Left hindlimb (tissue), 1 donor: ENCODE results near the gene RPA1.
A peak's percentile ranks its signal among the peaks of the same experiment; 100 is the strongest.
"Not testable (repeated sequence)": the region's sequence is repeated elsewhere in the genome, so short reads cannot be mapped to it uniquely, and the experiment has no call there.

Source experiments
- DNase-seq: peaks from one replicate; pipeline ENCODE4 v3.0.0-alpha.2; 2018

The RPA1 gene

GRCh38 chr17:1880851-1881630, 51.2 kb downstream of the RPA1 start:
- DNase-seq, result no peak

GRCh38 chr17:1882836-1883235, 53.0 kb downstream of the RPA1 start:
- DNase-seq, result no peak

GRCh38 chr17:1883536-1883935, 53.7 kb downstream of the RPA1 start:
- no peak for DNase-seq

- DNase-seq, result no peak
Observed at GRCh38 chr17:1888741-1889140, 58.9 kb downstream of the RPA1 start.

- DNase-seq, result no peak
Observed at GRCh38 chr17:1890758-1891450, 61.1 kb downstream of the RPA1 start.

GRCh38 chr17:1894753-1895339, 65.0 kb downstream of the RPA1 start:
- no peak for DNase-seq

DNA sequence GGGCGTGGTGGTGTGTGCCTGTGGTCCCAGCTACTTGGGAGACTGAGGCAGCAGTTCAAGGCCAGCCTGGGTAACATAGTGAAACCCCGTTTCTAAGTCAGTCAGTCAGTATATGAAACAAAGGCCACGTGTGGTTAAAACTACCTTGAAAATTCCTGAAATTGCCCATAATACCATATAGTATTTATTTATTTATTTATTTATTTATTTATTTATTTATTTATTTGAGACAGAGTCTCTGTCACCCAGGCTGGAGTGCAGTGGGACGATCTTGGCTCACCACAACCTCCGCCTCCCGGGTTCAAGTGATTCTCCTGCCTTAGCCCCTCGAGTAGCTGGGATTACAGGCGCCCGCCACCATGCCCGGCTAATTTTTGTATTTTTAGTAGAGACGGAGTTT, 65.7 kb downstream of the RPA1 start:
- DNase-seq, result not testable (repeated sequence)

DNA sequence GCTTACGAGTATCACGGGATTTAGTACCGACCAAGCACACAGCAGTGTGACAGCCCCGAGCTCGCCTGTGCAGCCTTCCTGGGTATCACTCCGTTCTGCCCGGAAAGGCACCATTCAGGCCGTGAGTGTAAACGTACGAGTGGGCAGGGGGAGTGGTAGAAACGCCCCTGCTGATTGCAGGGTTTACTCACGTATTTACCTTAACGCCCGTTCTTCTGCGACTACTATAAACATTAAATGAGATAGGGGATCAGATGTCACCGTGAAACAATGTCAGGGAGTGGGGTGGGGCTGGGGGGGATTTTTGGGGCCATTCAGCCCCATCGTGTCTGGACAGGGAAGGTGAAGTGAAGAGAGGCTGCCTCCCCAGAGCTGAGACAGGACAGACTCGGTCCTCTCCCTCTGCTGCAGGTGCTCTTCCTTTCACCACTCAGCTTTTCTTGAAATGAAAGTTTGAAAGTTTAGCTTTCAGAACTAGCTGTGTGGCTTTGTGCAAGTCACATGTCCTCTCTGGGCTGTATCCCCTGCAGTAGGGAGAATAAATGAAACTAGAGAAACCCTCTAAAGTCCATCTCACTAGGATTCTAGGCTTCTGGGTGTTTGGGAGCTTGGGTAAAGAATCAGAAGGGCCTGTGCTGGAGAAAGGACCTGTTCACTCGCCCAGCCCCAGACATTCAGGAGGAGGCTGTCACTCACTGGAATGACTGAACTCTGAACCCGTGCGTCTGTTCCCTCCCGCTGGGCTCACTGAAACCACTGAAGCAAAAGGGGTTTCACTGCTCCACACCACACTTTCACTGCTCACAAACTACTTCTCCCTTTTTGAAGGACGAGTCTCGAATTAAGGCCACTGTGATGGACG, 66.7 kb downstream of the RPA1 start:
- no peak for DNase-seq

DNA sequence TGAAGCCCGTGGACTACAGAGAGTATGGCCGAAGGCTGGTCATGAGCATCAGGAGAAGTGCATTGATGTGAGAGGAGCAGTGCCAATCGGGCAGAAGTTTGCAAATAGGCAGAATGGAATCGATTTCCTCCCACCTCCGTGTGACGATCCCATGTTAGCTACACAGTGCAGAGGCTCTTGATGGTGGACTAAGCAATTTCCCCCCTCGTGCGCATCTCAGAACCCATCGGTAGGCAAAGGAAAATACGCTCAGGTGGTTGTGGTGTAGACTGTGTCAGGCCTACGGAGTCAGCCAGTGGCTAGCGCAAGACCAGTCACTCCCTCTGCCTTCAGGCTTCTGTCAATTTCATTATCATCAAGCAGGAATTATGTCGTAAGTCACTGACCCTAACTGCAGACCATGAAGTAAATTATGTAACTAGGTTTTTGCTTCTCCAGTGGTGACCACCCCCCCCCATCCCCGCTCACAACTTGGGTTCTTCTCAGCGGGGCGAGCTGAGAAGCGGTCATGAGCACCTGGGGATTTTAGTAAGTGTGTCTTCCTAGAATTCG, 67.4 kb downstream of the RPA1 start:
- DNase-seq, result no peak

DNA sequence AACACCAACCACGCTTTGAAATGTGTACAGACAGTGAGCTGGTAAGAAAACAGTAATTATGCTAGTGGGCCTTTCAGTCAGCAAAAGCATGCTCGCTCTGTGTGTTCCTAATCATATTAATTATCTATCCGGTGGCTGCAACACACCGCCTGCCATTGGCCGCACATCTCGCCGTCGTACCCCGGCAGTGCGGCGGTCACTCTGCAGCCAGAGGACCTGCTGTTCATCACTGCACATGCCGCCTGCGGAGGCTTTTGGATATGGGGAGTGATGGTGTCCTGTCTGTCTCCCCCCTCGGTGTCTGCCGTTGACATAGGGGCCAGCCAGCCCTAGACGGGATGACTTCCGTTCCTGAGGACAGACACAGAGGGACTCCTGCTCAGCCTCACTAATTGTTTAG, 68.5 kb downstream of the RPA1 start:
- DNase-seq, result no peak

GRCh38 chr17:1898872-1899271, 69.1 kb downstream of the RPA1 start:
- DNase-seq, result no peak

DNA sequence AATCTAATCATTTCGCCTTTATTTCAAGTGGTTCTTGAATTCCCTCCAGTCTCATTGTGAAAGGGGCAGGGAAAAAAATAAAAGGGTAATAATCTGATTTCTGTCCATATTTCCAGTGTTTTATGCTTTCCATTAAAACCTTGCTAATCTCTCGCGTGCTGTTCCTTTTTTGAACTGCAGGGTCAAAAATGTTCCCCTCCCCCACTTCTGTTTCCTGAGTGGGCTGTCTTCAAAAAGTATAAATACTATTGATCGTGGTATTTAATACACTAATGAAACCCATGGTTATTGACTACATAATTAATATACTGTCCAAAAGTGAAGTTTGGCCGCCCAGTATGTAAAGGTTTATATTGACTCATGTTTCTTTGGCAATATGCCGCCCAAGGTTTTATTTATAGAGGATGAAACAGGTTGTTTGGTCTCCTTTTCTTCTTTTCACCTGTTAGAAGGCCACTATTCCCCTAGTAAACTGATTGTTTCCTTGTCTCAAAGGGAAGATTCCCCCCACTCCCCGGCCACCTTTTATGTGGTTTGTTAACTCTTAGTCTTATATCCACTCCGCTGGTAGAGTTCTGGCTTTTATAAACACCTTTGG, 69.7 kb downstream of the RPA1 start:
- DNase-seq, result no peak

GRCh38 chr17:1904273-1905182, 74.7 kb downstream of the RPA1 start:
- DNase-seq, result no peak

DNA sequence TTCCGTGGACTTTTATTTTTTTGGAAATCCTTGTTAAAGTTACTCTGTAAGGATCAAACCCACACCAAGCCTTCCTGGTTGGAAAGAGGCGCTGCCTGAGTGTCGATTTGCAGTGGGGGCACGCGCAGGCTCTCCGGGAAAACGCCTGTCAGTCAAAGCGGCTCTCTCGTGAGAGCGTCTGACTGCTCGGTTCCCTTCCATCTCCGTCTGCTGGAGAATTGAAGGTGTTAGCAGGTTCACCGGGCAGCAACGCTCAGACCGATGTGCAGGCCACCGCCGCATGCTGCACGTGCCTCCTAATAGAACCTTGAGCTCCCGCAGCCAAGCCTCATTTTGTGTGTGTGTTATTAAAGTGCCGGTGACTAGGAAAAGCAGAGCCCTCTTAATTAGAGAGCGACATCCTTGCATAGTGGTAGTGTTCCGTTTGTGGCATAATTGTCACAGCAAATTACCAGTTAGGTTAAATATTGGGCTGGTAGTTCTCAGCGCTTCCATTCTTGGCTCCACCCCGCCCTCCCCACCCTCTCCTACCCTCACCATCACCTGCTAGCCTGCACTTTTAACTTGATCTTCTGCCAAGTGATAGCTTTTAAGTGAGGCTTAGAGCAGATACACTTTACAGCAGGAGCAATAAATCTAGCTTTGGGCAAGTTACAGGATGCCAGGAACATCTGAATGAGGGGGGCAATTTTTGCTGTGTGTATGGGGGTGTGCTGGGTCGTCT, 75.5 kb downstream of the RPA1 start:
- DNase-seq, result no peak

DNA sequence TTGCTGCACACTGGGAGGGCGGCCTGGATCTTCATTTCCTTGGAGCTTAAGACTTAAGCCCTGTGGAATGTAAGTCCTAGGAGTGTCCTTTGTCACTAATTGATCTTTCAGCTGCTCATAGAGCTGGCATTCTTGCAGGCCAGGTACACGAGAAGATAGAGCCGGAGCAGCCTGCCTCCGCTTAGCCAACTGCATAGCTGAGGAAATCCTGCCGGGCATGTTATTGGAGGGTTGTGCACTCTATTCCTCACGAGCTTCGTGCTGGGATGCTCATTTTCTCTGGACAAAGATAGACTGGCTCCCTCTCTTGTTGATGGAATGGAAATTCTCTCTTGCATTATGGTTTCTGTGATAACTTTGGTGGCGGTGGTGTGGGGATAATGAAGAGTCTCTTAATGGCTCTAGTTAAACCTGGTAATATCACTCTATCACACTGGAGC, 76.9 kb downstream of the RPA1 start:
- no peak for DNase-seq

DNA sequence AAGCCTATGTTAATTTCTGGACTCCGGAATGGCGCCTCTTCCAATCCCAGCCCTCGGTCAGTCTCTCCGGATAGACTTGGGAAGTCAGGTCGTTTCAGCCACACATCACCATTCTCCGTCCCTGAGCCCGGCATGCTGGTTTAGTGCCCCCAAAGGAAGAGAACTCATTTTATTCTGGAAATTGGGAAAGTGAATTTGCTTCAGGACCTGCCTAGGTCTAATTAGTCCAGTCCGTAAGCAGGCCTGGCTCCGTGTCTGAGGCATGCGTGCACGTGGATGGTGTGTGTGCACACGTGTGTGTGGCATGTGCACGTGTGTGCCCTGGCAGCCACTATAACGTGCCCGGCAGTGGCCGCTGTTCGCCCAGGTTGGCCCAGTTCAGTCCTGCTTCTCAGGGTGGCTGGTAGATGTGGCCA, 77.4 kb downstream of the RPA1 start:
- no peak for DNase-seq

- DNase-seq, result peak; percentile 48
Observed at GRCh38 chr17:1907909-1908698, 78.3 kb downstream of the RPA1 start.

DNA sequence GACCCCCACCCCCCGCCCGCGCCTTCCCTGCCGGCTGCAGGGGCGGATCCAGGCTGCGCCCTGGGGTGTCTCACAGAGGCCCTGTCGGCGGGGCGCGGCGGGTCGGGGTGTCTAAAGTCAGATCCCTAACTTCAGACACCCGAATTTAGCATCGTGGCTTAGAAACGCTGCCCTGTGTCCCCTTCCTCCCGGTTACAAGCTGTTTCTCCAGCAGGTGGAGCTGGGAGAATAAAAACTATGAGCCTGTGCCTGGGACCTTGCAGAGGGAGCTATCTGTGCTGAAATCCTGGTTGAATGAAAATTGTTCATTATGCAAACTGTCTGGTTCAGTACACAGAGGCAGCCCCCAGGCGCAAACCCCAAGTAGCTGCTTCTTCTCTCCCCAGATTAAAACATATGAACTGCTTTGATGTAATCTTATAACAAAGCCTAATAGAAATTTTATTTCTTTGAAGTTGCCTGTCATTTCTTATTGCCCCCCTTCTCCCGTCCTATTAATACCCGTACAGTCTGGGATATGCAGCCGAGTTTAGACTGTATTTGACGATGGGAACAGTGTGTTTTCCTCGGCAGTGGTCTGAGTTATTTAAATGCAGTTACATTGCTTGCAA, 79.0 kb downstream of the RPA1 start:
- peak; percentile 68 for DNase-seq

DNA sequence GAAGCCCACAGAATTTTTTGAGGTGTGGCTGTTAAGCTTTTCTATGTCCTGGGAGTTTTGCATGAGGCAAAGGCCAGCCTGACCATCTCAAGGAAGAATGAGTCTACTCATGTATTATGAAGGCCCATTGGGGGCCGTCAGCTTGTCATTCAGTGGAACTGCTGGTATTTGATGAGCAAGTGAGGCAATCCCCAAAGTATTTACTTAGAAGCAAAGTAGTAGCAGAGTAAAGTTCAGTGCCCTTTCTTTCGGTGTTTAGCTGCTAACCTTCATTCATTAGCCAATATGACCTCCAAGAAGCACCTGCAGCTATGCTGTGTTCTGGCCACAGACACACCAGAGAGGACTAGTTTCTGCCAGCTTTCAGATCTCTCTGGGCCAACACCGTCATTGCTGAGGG, 80.2 kb downstream of the RPA1 start:
- DNase-seq, result no peak
